Glomerular visceral epithelial cell (primary cell): Measurements from ENCODE around the gene BTBD2.
"Not testable (repeated sequence)": the region's sequence is repeated elsewhere in the genome, so short reads cannot be mapped to it uniquely, and the experiment has no call there.

ENCODE experiments used
- DNase-seq: peaks from one replicate; pipeline ENCODE4 v3.0.0-alpha.2; 2016; ENCODE audit errors: extremely low spot score

The BTBD2 gene

DNA sequence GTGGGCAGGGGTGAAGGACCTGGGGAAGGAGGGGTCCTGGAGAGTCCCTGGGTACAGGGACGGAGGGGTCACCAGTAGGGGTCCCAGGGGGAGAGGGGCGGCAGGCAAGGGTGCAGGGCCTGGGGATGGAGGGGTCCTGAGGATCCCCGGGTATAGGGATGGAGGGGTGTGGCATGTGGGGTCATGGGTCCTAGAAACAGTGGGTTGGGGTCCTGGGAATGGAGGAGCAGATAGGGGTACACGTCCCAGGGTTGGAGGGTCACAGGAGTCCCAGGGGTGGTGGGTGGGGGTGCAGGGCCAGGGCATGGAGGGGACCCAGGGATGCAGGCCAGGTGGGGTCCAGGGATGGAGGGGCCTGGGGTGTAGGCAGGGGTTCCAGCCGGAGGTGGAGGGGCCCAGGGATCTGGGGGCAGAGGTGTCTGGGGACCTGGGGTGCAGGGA, 1.4 kb downstream of the BTBD2 start:
- DNase-seq = no peak

- DNase-seq = no peak
Measured at GRCh38 chr19:2013683-2013961, 1.9 kb downstream of the BTBD2 start.

GRCh38 chr19:2012941-2013682, 2.4 kb downstream of the BTBD2 start:
- no peak for DNase-seq

GRCh38 chr19:2011169-2011568, 4.3 kb downstream of the BTBD2 start:
- DNase-seq = no peak

- DNase-seq = no peak
Measured at GRCh38 chr19:2010135-2010668, 5.3 kb downstream of the BTBD2 start.

- no peak for DNase-seq
Measured at GRCh38 chr19:2003874-2004273, 11.6 kb downstream of the BTBD2 start.

DNA sequence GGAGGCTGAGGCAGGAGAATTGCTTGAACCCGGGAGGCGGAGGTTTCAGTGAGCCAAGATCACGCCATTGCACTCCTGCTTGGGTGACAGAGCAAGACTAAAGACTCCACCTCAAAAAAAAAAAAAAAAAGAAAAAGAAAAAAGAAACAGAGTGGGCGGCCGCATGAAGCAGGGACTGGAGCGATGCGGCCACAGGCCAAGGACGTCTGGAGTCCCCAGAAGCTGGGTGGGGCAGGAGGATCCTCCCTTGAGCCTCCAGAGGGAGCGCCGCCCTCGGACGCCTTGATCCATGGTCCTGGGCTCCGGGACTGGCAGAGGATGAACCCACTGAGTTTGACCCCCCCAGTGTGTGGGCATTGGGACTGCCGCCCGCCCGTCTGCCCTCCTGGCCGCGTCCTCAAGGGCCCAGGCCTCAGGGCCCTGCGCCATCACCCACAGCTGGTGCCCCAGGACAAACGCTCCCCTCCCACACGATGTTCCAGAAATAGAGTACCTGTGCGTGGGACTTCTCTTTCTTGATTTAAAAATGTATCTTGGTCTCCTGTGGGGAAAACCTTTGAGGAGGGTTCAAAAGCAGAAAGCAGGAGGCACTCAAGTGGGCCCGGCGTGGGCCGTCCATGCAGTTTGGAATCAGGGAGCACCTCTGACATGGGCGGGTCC, 15.5 kb downstream of the BTBD2 start:
- no peak for DNase-seq

DNA sequence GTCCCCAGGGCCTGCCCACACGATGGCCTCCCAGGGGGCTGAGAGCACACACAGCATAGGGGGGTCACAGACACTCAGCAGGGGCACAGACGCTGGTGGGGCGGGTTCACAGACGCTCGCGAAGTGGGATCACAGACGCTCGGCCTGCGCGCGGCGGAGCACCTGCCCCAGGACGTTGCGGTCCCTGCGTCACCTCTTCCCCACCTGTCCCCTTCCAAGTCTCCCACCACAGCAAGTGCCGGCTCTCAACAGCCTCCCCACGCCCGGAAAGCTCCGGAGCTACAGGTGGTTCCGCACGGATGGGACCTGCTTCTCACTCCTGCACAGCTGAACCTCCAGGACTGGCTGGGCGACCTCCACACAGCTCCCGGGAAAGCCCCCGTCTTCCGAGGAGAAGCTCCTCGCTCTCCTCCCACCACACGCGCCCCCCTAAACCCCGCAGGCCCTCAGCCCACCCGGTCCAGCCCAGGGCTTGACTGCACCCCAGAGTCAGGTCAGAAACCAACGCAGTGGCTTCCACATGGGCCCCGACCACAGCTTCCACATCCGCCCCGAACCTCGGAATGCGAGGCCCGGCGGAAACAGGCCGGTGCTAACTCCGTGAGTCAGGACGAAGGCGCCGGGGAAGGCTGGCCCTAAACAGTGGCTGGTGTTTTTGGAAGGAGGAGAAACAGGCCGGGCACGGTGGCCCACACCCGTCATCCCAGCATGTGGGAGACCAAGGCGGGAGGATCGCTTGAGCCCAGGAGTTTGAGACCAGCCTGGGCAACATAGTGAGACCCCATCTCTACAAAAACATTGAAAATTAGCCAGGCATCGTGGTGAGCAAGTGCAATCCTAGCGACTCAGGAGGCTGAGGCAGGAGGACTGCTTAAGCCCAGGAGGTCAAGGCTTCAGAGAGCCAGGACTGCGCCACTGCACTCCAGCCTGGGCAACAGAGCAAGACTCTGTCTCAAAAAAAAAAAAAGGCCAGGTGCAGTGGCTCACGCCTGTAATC, 16.5 kb downstream of the BTBD2 start:
- DNase-seq = no peak

DNA sequence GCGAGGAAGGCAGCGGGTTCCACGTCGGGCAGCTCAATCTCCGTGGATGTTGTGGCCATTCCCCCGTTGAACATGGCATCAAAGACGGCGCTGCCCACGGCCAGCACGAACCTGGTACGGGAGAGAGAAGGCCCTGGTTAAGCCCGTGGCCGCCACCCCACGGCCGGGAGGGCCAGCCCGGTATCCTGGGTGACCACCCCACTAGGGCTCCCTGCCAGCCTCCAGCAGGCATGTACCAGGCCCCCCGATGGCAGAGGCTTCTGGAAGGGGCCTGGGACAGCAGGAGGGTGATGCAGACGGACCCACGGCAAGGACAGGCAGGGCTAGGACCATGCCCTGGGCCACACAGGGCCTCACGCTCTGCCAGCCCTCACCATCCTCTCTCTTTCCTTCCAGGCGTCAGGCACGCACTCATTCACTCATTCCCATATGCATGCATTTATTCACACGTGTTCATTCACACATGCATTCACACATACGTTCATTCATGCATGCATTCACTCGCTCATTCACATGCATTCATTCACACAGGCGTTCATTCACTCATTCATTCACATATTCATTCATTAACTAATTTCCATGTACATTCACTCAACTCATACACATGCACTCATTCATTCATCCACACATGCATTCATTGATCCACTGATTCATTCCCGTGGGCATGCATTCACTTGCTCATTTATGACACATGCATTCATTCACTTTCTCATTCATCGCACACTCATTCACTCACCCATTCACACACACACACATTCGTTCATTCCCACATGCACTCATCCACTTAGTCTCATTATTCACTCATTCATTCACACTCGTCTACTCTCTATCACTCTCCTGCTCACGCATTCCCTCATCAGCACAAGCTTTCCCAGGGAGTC, 17.9 kb downstream of the BTBD2 start:
- DNase-seq = no peak

DNA sequence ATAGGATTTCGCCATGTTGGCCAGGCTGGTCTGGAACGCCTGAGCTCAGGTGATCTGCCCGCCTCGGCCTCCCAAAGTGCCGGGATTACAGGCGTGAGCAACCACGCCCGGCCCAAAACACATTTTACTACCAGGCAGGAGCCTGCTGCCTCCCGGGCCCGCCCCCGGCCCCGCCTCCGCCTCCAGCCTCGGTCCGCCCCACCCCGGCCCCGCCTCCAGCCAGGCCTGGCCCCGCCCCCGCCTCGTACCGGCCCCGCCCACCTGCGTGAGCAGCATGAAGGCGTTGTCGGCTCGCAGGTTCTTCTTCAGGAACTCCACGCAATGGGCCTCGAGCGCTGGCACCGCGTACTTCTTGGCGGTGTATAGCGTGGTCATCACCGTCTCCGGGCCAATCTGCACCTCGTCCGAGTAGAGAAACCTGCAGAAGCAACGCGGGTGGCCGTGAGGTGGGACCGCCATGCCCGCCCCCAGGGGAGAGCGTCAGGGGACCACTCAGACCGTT, 22.7 kb downstream of the BTBD2 start:
- DNase-seq = no peak

DNA sequence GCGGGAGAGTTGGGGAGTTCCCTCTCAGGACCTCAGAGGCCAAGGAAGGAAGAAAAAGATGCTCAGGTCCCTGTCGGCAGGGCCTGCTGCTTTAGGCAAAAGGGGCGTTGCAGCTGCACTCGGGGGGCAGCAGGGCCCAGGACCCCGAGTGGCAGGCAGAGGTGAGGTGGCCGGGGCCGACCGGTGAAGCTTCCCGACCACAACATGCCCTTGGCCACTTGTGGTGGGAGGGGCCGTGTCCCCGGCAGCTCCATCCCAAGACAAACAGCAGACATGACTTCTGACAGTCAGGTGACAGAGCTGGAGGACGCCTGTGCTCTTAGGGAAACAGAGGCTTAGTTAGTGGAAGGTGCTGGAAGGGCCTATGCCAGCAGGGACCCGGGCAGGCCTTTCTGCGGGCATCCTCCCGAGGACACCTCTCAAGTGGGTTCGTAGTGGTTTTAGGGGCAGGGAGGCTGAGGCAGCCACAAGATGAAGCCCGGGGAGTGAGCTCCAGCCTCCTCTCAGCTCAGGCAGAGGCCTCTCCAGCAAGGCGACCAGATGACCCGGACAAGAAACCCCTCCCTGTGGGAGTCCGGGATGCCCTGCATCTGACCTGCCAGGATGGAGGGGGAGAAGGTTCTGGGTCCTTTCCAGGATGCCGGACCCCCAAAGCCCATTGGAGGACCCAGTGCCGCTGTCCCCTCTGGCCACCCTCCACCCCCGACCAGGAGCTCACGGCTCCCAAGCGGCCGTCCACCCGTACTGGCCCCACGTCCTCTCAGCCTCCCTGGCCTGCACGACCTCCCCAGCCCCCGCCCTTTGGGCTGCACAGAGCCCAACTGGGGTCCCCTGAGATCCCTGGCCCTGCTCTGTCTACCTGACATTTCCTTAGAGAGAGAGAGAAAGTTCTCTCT, 24.2 kb downstream of the BTBD2 start:
- DNase-seq = no peak

DNA sequence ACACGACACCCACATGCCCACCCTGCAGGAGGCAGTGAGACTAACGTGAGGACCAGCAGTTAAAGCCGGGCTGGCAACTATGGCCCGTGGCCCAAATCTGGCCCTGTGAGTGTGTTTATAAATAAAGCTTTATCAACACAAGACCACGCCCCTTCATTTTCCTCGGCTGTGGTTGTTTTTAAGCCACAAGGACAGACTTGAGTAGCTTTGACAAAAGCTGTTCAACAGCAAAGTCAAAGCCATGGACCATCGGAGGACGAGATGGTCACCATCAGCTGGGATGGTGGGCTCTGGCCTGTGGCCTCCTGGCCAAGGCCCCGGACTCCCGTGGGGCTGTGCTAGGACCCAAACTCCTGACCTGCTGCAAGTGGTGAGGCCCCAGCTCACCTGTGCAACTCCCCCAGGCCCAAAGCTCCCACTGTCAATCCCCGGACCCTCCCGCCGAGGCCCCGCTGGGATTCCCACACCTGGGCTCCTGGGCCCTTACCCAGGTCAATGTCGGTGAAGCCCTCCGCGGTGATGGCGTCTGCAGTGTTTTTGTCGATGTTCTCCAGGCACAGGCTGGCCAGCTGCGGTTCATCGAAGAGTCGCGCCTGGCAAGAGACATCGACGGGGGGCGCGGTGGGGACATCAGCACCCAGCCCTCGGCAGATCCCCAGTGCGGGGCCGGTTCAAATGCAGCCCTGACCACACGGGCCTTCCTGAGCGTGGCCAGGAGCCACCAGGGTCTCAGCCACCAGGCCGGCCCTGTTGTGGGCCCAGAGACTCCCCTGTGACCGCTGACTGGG, 25.1 kb downstream of the BTBD2 start:
- DNase-seq = no peak

- no peak for DNase-seq
Measured at GRCh38 chr19:1989513-1990229, 25.8 kb downstream of the BTBD2 start.

GRCh38 chr19:1988464-1988863, 27.1 kb downstream of the BTBD2 start:
- not testable (repeated sequence) for DNase-seq

- DNase-seq = no peak
Measured at GRCh38 chr19:1987197-1988187, 28.0 kb downstream of the BTBD2 start.

DNA sequence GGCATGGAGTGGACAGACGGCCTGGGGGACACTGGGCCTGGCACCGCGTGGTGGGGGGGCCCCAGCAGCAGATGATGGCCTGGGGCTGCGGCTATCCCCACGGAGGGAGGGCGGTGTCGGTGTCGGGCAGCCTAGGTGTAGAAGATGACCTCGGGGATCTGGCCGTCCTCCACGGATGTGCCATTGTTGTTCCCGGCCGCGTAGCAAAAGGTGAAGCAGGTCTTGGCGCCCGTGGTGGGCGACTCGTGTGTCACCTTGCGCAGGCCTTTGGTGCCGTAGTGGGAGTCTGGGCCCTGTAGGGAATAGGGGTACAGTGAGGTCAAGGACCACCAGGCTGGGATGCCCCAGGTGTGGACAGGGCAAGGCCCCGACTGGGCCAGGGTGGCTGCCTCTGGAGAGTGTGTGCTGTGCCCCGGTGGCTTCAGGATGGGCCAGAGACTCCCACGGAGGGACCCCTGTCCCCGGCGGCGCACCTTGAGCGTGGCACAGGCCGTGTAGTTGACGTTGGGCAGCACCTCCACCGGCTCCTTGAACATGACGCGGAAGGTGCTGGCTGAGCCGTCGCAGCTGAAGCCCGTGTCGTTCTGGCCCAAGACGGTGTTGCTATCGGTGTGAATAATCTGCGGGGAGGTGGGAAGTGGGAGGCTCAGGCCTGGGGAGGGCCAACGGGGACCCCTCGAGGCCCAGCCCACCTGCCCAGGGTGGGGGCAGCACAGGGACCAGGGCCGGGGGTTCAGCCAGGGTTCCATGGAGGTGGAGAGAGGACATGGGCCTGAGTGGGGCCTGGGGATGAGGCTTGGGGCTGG, 29.0 kb downstream of the BTBD2 start:
- DNase-seq = no peak
